ENCODE results near the gene SHISAL1.

Gene SHISAL1

DNA sequence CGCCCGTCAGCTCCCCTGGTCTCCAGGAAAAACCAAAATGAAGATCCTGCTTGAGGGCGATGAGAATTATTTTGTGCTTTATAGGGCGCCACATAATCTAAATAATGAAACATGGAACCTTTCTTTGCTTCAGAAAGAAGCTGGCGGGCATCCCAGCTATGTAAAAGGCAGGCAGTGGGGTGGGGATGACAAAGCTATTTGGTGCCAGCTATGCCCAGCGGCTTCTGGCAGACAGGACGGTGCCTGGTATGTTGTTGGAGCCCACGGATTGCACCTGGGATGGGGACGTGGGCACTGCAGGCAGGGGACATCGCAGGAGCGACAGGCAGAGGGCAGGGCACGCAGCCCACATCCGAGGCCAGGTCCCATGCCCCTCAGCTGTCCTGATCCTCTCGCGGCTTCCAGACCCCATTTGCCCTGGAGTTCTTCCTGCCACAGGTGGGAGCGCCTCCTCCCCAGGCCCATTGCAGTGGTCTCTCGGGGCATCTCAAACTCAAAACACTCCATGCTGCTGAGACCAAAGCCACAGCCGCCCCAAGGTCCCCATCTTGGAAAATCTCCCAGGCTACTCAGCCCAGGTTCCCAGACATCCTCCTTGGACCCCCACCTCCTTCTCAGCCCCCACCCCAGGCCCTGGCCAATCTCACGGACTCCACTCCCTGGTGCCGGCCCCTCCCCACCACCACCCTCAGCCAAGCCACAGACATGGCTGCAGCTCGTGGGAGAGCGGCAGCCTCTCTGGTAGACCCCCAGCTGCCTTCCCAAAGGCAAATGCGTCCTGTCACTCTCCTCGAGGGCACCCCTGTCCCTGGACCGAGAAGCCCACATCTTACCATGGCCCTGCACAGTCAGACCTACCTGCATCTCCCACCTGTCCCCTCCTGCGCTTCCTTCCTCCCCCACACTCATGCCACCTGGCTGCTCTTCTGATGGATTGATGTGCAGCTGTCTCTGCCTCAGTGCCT lies 45.7 kb downstream of the SHISAL1 start:
- Histone ChIP-seq H3K27me3 (ENCODE audit: insufficient read depth, poor library complexity, severe bottlenecking) (no peaks in the 10 kb centered on the region), H3K4me3 (replicated peaks; ENCODE audit: insufficient read depth, low read length) (no peak overlapping the region), H3K27ac (replicated peaks) (no peak overlapping the region)
- DNase-seq (ENCODE audit: low read depth in 1 of 2, low spot score in 1 of 2): no peak
- TF ChIP-seq, protein P1, sequence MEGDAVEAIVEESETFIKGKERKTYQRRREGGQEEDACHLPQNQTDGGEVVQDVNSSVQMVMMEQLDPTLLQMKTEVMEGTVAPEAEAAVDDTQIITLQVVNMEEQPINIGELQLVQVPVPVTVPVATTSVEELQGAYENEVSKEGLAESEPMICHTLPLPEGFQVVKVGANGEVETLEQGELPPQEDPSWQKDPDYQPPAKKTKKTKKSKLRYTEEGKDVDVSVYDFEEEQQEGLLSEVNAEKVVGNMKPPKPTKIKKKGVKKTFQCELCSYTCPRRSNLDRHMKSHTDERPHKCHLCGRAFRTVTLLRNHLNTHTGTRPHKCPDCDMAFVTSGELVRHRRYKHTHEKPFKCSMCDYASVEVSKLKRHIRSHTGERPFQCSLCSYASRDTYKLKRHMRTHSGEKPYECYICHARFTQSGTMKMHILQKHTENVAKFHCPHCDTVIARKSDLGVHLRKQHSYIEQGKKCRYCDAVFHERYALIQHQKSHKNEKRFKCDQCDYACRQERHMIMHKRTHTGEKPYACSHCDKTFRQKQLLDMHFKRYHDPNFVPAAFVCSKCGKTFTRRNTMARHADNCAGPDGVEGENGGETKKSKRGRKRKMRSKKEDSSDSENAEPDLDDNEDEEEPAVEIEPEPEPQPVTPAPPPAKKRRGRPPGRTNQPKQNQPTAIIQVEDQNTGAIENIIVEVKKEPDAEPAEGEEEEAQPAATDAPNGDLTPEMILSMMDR (IDR thresholded peaks at IDR 0.05; ENCODE audit: insufficient read depth, low read length): no peak
- TF ChIP-seq, protein P2, sequence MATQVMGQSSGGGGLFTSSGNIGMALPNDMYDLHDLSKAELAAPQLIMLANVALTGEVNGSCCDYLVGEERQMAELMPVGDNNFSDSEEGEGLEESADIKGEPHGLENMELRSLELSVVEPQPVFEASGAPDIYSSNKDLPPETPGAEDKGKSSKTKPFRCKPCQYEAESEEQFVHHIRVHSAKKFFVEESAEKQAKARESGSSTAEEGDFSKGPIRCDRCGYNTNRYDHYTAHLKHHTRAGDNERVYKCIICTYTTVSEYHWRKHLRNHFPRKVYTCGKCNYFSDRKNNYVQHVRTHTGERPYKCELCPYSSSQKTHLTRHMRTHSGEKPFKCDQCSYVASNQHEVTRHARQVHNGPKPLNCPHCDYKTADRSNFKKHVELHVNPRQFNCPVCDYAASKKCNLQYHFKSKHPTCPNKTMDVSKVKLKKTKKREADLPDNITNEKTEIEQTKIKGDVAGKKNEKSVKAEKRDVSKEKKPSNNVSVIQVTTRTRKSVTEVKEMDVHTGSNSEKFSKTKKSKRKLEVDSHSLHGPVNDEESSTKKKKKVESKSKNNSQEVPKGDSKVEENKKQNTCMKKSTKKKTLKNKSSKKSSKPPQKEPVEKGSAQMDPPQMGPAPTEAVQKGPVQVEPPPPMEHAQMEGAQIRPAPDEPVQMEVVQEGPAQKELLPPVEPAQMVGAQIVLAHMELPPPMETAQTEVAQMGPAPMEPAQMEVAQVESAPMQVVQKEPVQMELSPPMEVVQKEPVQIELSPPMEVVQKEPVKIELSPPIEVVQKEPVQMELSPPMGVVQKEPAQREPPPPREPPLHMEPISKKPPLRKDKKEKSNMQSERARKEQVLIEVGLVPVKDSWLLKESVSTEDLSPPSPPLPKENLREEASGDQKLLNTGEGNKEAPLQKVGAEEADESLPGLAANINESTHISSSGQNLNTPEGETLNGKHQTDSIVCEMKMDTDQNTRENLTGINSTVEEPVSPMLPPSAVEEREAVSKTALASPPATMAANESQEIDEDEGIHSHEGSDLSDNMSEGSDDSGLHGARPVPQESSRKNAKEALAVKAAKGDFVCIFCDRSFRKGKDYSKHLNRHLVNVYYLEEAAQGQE (IDR thresholded peaks at IDR 0.05; ENCODE audit: insufficient replicate concordance, low read depth): no peak
- no peak for TF ChIP-seq GABPA (IDR thresholded peaks at IDR 0.05; ENCODE audit: low read depth)
- no peak for TF ChIP-seq POLR2AphosphoS5 (IDR thresholded peaks at IDR 0.05; ENCODE audit: low read depth)
- TF ChIP-seq SPI1 (IDR thresholded peaks at IDR 0.05; ENCODE audit: borderline replicate concordance, low read depth): no peak

DNA sequence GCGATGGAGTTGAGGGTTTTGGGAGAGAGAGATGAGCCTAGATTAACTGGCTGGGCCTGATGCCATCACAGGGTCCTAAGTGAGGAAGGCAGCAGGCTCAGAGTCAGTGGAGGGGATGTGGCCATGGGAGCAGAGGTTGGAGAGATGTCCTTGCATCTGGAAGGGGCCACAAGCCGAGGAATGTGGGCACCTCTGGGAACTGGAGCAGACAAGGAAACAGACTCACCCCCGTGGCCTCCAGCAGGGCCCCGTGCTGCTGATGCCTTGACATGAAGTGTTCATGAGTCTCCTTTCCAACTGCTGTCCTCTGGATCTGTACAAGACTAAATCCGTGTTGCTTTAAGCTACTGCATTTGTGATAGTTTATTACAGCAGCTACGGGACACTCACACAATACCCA lies 49.2 kb downstream of the SHISAL1 start:
- DNase-seq (ENCODE audit: low read depth in 1 of 2, low spot score in 1 of 2): no peak
- H3K4me3 ChIP-seq (replicated peaks; ENCODE audit: insufficient read depth, low read length): no peak overlapping the region
- TF ChIP-seq GABPA (IDR thresholded peaks at IDR 0.05; ENCODE audit: low read depth) (no peak), SPI1 (IDR thresholded peaks at IDR 0.05; ENCODE audit: borderline replicate concordance, low read depth) (no peak), POLR2AphosphoS5 (IDR thresholded peaks at IDR 0.05; ENCODE audit: low read depth) (no peak)
- TF ChIP-seq, protein P1 (IDR thresholded peaks at IDR 0.05; ENCODE audit: insufficient read depth, low read length): no peak
- TF ChIP-seq, protein P2 (IDR thresholded peaks at IDR 0.05; ENCODE audit: insufficient replicate concordance, low read depth): no peak
- no peak overlapping the region for H3K27ac ChIP-seq (replicated peaks)
- no peaks in the 10 kb centered on the region for H3K27me3 ChIP-seq (ENCODE audit: insufficient read depth, poor library complexity, severe bottlenecking)

DNA sequence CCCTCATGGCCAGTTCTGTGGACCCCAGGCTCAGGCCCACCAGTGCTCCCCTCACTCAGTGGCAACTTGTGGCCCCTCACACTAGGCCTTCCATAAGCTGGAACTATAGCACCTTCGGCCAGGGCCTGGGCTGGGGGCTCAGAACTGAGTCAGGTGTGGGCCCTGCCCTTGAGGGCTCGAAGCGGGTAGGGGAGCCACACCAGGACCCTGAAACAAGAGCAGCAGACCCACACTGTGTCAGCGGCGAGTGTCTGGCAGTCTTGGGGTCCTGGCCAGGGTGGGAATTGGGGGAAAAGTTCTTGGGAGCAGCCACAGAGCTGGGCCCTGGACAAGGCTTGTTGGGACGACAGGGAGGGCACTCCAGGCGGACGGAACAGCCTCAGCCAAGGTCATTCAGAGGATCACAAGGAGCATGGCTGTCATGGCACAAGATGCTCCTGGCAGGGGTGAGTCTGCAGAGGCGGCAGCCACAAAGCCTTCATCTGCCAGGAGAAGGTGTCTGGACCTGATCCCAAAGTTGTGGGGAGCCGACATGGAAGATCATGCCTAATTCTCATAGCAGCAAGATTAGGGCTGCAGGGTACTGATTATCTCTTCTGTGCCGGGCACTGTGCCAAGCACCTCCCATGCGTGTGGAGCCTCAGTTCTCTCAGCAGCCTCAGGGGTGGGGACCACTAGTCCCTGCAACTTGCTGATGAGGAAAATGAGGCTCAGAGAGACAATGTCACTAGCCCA lies 50.7 kb downstream of the SHISAL1 start:
- DNase-seq (ENCODE audit: low read depth in 1 of 2, low spot score in 1 of 2): no peak
- H3K27ac ChIP-seq (replicated peaks): no peak overlapping the region
- TF ChIP-seq, protein P2 (IDR thresholded peaks at IDR 0.05; ENCODE audit: insufficient replicate concordance, low read depth): no peak
- no peak overlapping the region for H3K4me3 ChIP-seq (replicated peaks; ENCODE audit: insufficient read depth, low read length)
- no peaks in the 10 kb centered on the region for H3K27me3 ChIP-seq (ENCODE audit: insufficient read depth, poor library complexity, severe bottlenecking)

Data from HL-60 (cell line).